D721Med (cell line): ENCODE data around the gene ANKS4B.

Experiments
- DNase-seq: peaks from one replicate; pipeline ENCODE4 v3.0.0; 2011; ENCODE audit warnings: low spot score; ENCODE audit not compliant: insufficient read length
- FAIRE-seq: peaks from 2 replicates; lab custom pipeline; 2011; peaks lifted over from hg19 to GRCh38; lab: Jason Lieb, UNC
- TF ChIP-seq, protein P1 (sequence below): IDR thresholded peaks from 2 replicates; pipeline ENCODE4 v1.5.1; 2012; ENCODE audit warnings: mild to moderate bottlenecking, control low read depth; ENCODE audit not compliant: insufficient read depth; ENCODE audit errors: missing control alignments

ANKS4B gene, protein sequence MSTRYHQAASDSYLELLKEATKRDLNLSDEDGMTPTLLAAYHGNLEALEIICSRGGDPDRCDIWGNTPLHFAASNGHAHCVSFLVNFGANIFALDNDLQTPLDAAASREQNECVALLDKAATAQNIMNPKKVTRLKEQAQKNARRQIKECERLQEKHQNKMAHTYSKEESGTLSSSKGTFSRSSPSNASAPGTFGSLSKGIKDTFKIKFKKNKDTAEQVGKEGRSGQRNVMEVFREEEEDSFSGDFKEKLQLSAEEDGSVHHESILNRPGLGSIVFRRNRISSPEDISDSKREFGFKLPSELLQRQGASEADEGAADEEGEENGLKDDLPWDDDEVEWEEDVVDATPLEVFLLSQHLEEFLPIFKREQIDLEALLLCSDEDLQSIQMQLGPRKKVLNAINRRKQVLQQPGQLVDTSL

DNA sequence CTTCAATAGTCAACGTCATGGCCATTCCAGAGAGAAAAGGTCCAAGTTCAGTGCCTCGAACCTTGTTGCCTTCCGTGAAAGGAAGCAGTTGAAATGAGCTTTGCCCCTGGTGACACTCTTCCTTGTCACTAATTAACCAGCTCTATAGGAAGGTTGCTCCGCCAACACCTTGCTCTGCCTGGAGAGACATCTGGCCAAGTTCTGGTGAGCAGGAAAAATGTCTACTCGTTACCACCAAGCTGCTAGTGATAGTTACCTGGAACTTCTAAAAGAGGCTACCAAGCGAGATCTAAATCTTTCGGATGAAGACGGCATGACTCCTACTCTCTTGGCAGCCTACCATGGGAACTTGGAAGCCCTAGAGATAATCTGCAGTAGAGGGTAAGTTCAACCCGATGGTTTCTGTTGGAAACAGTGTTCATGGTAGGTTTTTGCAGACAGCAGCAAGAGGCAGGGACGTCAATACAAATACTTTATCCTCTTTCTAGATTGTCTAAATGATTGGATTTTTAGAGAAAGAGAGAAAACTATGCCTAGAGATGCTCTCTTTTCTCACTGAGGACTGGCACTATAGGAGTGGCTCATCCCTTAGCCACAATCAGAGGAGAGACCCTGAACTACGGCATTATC, at the start of gene ANKS4B:
Gene ANKS4B, plus strand, starts transcription at position 179 of the 630 bp plus-strand sequence. Its CDS starts 39 bp downstream, at position 218.
- no peak for DNase-seq
- TF ChIP-seq, protein P1, sequence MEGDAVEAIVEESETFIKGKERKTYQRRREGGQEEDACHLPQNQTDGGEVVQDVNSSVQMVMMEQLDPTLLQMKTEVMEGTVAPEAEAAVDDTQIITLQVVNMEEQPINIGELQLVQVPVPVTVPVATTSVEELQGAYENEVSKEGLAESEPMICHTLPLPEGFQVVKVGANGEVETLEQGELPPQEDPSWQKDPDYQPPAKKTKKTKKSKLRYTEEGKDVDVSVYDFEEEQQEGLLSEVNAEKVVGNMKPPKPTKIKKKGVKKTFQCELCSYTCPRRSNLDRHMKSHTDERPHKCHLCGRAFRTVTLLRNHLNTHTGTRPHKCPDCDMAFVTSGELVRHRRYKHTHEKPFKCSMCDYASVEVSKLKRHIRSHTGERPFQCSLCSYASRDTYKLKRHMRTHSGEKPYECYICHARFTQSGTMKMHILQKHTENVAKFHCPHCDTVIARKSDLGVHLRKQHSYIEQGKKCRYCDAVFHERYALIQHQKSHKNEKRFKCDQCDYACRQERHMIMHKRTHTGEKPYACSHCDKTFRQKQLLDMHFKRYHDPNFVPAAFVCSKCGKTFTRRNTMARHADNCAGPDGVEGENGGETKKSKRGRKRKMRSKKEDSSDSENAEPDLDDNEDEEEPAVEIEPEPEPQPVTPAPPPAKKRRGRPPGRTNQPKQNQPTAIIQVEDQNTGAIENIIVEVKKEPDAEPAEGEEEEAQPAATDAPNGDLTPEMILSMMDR = no peak
- FAIRE-seq = no peak

DNA sequence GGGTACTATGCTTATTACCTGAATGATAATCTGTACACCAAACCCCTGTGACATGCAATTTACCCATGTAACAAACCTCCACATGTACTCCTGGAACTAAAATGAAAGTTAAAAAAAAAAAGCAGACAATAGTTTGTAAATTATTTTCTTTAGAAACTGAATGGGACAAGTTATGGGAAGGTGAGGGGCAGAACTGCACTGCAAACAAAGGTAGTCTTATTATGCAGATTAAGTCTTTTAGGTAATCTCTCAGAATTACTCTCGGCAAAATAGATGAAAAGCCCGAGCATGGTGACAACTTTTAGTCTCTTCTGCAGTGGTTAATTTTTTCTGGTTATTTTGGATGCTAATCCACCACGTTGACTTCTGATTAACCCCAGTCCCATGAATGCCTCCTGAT, 49.5 kb upstream of the ANKS4B start:
- TF ChIP-seq, protein P1 = no peak
- FAIRE-seq (no peak), DNase-seq (no peak)

DNA sequence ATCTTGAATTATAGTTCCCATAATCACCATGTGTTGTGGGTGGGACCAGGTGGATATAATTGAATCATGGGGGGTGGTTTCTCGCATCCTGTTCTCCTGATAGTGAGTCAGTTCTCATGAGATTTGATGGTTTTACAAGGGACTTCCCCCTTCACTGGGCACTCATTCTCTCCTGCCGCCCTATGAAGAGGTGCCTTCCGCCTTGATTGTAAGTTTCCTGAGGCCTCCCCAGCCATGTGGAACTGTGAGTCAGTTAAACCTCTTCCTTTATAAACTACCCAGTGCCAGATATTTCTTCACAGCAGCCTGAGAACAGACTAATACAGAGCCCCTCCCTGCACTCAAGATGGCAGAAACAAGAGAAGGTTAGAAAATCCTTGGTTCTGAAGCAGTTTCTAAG, 48.7 kb upstream of the ANKS4B start:
- FAIRE-seq (no peak), DNase-seq (no peak)
- TF ChIP-seq, protein P1 = no peak

DNA sequence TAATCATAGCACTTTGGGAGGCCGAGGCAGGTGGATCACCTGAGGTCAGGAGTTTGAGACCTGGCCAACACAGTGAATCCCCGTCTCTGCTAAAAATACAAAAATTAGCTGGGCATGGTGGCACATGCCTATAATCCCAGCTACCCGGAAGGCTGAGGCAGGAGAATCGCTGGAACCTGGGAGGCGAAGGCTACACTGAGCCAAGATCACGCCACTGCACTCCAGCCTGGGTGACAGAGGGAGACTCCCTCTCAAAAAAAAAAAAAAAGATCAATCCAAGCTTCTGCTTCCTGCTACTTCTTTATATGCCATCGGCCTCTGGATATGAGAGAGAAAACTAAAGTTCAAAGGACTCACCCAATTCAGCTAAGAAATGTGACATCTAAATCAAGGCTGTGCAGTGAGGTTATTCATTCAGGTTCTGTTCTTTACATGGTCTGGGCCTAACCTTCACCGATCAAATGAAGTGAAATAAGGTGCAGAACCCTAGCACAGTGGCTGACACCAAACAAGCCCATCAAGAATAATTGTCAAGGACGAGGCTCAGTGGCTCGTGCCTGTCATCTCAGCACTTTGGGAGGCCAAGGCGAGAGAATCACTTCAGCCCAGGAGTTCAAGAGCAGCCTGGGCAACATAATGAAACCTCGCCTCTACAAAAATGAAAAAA, 47.7 kb upstream of the ANKS4B start:
- DNase-seq = no peak
- TF ChIP-seq, protein P1 = no peak
- FAIRE-seq = no peak

DNA sequence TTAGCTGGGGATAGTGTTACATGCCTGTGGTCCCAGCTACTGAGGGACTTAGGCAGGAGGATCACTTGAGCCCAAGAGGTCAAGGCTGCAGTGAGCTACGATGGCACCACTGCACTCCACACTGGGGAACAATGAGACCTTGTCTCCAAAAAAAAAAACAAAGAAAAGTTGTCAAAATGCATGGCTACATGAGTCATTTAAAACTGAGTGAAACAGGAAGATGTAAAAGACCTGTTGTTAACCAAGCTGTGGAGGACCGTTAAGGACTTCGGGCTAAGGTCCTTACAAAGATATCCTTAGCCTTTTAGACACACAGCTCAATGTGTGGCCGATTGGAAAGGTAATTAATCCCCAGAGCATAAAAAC, 47.2 kb upstream of the ANKS4B start:
- TF ChIP-seq, protein P1 = no peak
- FAIRE-seq = no peak
- no peak for DNase-seq

DNA sequence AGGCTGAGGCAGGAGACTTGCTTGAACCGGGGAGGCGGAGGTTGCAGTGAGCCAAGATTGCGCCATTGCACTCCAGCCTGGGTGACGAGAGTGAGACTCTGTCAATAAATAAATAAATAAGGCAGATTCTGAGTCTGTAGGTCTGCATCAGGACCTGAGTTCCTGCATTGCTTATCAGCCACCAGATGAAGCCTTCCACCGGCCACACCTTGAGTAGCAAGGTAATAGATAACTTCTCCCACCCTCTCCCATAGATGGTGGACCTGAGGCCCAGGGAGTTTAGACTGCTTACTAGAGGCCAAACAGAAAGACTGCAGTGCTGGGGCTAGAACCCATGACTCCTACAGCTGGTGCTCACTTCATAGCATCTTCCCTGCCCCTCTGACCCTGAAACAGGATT, 44.2 kb upstream of the ANKS4B start:
- FAIRE-seq = no peak
- TF ChIP-seq, protein P1 = no peak
- no peak for DNase-seq
